Stomach (tissue), 4 donors: ENCODE measurements around the gene CCDC136.

Experiments
- CTCF ChIP-seq, 7 experiments: fragments of 450-650 bp in 4 of 7; fragments of 200-600 bp in 3 of 7; sonication (generic) in 3 of 7; IDR thresholded peaks; one replicate each; pipeline ENCODE4 v1.5.1; 2016 to 2019; ENCODE audit warnings: antibody characterized with exemption in 7 of 7, control low read depth in 2 of 7, mild to moderate bottlenecking in 1 of 7
- EP300 ChIP-seq: sonication (generic); formaldehyde crosslinking; IDR thresholded peaks from one replicate; pipeline ENCODE4 v1.6.1; 2017; ENCODE audit warnings: antibody characterized with exemption
- POLR2AphosphoS5 ChIP-seq, 3 donors: sonication (generic); formaldehyde crosslinking; IDR thresholded peaks; one replicate each; pipeline ENCODE4 v1.6.1; 2016; ENCODE audit warnings: antibody characterized with exemption in 3 of 3

GRCh38 chr7:128758553-128758952 lies 33.2 kb upstream of the CCDC136 start:
- no peak for TF ChIP-seq CTCF (IDR thresholded peaks at IDR 0.05)
- TF ChIP-seq POLR2AphosphoS5 (IDR thresholded peaks at IDR 0.05): no peak
- no peak for TF ChIP-seq EP300
